ENCODE measurements around the gene MEGF9. TPM values are rescaled to one million over a fixed set of nuclear protein-coding genes. Genes with fewer than 3 reads are reported as not detected.

The MEGF9 gene
- total RNA-seq, 2 donors from 2014 or later = 15.3 to 23.8 TPM

- Histone ChIP-seq H3K27me3 (no peaks in the 10 kb centered on the region), H3K27ac (no peak overlapping the region), H3K36me3 (peaks cover 51% of the 10 kb centered on the region), H3K4me1 (no peaks in the 10 kb centered on the region), H3K4me3 (no peak overlapping the region), H3K9me3 (no peaks in the 10 kb centered on the region)
- no peak for DNase-seq (ENCODE audit: low spot score)
- no peak for TF ChIP-seq CTCF (IDR thresholded peaks at IDR 0.05)
Observed at GRCh38 chr9:120564589-120564988, 149.7 kb downstream of the MEGF9 start.

GRCh38 chr9:120562861-120563443 lies 151.3 kb downstream of the MEGF9 start:
- no peak for DNase-seq (ENCODE audit: low spot score)

GRCh38 chr9:120561709-120562108 lies 152.6 kb downstream of the MEGF9 start:
- DNase-seq (ENCODE audit: low spot score) = no peak
- Histone ChIP-seq H3K4me1 (no peaks in the 10 kb centered on the region), H3K4me3 (no peak overlapping the region), H3K27me3 (no peaks in the 10 kb centered on the region), H3K36me3 (peaks cover 35% of the 10 kb centered on the region), H3K9me3 (no peaks in the 10 kb centered on the region), H3K27ac (no peak overlapping the region)
- no peak for TF ChIP-seq CTCF (IDR thresholded peaks at IDR 0.05)

More at GRCh38 chr9:120562861-120563443, 151.3 kb downstream of the MEGF9 start:
- H3K27ac ChIP-seq = no peak overlapping the region
- peaks cover 43% of the 10 kb centered on the region for H3K36me3 ChIP-seq
- H3K4me1 ChIP-seq = no peaks in the 10 kb centered on the region
- H3K4me3 ChIP-seq = no peak overlapping the region
- H3K9me3 ChIP-seq = no peaks in the 10 kb centered on the region
- no peaks in the 10 kb centered on the region for H3K27me3 ChIP-seq
- no peak for TF ChIP-seq CTCF (IDR thresholded peaks at IDR 0.05)

- H3K27ac ChIP-seq = no peak overlapping the region
- no peaks in the 10 kb centered on the region for H3K27me3 ChIP-seq
- peaks cover 17% of the 10 kb centered on the region for H3K36me3 ChIP-seq
- H3K4me3 ChIP-seq = no peak overlapping the region
- H3K4me1 ChIP-seq = no peaks in the 10 kb centered on the region
- no peaks in the 10 kb centered on the region for H3K9me3 ChIP-seq
- TF ChIP-seq CTCF (IDR thresholded peaks at IDR 0.05) = no peak
- no peak for DNase-seq (ENCODE audit: low spot score)
Observed at GRCh38 chr9:120559546-120559945, 154.7 kb downstream of the MEGF9 start.

GRCh38 chr9:120558454-120558853 lies 155.8 kb downstream of the MEGF9 start:
- H3K36me3 ChIP-seq = peaks cover 6% of the 10 kb centered on the region

More at GRCh38 chr9:120558454-120558853, 155.8 kb downstream of the MEGF9 start:
- no peak for DNase-seq (ENCODE audit: low spot score)
- Histone ChIP-seq H3K4me1 (no peaks in the 10 kb centered on the region), H3K4me3 (no peak overlapping the region), H3K27me3 (no peaks in the 10 kb centered on the region), H3K27ac (no peak overlapping the region), H3K9me3 (no peaks in the 10 kb centered on the region)
- TF ChIP-seq CTCF (IDR thresholded peaks at IDR 0.05) = no peak
